Measurements from ENCODE around the gene C5orf58.
"Not testable (repeated sequence)": the region's sequence is repeated elsewhere in the genome, so short reads cannot be mapped to it uniquely, and the experiment has no call there.

C5orf58 gene

GRCh38 chr5:170225326-170226128 lies 7.3 kb upstream of the C5orf58 start:
- DNase-seq, result peak; percentile 83 to 87 (median 86)

GRCh38 chr5:170226129-170226615 lies 6.6 kb upstream of the C5orf58 start:
- no peak for DNase-seq

DNA sequence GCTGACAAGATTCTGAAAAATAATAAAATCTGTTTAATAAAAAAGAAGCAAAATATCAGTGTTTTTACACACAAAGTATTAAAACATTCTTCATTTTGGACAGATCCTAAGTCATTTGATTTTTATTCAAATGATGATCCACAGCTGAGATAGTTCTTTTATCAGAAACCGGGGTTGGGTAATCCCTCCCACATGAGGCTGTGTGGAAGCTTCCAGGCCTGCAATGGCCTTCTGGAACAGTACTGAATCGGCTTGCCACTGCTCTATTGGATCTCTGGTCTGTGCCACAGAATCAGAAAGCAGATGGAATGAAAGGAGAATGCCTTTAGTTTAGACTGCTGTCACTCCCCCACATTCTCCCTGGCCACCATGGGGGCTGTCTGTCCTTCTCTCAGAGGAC lies 6.1 kb upstream of the C5orf58 start:
- DNase-seq, result no peak

GRCh38 chr5:170228762-170229435 lies 3.9 kb upstream of the C5orf58 start:
- DNase-seq, result no peak

- DNase-seq, result peak in 2 of 3 donors; percentile 21 to 30
Measured at GRCh38 chr5:170233358-170233892, 640 bp downstream of the C5orf58 start.

- DNase-seq, result peak in 2 of 3 donors; percentile 22 to 44
Measured at GRCh38 chr5:170235876-170236864, 3.4 kb downstream of the C5orf58 start.

DNA sequence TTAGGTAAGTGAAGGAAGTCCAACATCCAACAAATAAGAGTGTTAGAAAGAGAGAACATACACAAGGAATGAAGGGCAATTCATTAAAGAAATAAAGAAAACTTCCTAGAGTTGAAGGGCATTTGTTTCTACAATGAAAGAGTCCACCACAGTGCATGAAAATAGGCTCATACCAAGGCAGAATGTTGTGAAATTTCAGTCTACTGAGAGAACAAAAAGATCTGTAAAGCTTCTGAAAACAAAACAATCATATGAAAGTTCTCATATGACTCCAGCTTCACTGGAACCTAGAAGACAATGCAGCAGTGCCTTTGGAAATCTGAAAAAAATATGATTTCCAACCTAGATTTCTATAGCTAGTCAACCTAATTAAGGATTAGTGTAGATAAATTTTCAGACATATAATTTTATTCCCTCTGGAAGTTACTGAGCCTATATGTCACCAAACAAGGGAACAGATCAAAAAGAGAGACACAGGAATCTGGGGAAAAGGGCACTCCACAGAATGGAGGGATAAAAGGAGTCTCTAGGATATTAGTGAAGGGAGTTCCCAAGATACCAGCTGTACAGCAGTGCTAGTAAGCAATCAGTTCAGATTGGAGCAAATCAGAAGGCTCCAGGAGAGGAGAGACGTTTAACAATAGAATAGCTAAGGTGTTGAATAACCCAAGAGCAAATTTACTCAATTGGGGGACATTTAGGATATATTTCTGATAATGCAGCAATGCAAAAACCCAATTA lies 5.8 kb downstream of the C5orf58 start:
- DNase-seq, result peak in 2 of 3 donors; percentile 22 to 35

DNA sequence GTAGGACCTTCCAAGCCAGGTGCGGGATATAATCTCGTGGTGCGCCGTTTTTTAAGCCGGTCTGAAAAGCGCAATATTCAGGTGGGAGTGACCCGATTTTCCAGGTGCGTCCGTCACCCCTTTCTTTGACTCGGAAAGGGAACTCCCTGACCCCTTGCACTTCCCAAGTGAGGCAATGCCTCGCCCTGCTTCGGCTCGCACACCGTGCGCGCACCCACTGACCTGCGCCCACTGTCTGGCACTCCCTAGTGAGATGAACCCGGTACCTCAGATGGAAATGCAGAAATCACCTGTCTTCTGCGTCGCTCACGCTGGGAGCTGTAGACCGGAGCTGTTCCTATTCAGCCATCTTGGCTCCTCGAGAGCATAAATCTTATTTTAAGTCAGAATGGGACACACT lies 12.7 kb downstream of the C5orf58 start:
- DNase-seq, result not testable (repeated sequence)

DNA sequence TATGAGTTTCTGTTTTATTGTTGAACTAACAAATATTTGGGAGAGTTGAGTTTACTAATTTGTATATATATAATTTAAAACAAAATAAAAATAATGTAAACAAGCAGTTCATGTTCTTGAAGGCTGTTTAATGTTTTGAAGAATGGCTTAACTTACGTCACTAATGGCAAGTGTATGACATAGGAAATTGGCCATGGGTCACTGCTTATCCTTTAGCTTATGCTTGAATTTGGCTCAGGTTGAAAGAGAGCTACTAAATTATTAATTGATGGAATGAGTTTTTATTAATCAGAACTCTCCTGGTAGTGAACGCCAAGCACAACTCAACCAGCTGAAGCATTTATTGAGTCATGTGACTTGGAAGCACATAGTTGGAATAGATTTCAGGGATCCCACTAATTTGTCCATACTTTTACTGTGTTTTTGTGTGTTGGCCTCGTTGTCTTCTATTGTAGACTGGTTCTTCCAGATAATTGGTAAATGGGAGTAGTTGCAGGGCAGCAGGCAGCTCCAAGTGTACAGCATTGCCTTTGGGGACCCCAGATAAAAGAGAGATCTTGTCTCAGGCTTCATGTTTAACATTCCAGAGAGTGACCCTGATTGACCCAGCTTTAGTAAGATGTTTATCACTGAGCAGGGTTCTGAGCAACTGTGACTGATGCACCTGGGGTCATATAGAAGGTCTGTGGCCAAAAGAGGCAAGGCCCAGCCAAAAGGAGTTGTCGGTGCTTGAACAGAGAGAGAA lies 13.5 kb downstream of the C5orf58 start:
- DNase-seq, result peak in 1 of 3 donors; percentile 36

DNA sequence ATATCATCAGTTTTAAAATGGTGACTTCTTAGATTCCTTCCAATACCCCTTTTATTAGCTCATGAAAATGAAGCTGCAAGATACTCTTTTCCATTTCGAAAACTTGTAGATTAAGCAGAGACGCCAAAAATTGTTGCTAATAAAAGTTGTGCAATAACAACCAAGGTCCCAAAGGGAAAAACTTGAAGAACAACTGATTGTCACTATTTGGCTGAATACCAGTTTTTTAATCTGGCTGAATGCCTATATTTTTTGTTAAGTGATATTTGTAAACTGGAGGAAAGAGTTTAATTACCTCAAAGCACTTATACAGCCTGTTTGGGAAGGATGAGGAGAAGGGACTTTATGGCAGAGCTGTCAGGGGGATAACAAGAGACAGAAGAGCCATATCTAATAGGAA lies 14.6 kb downstream of the C5orf58 start:
- no peak for DNase-seq

DNA sequence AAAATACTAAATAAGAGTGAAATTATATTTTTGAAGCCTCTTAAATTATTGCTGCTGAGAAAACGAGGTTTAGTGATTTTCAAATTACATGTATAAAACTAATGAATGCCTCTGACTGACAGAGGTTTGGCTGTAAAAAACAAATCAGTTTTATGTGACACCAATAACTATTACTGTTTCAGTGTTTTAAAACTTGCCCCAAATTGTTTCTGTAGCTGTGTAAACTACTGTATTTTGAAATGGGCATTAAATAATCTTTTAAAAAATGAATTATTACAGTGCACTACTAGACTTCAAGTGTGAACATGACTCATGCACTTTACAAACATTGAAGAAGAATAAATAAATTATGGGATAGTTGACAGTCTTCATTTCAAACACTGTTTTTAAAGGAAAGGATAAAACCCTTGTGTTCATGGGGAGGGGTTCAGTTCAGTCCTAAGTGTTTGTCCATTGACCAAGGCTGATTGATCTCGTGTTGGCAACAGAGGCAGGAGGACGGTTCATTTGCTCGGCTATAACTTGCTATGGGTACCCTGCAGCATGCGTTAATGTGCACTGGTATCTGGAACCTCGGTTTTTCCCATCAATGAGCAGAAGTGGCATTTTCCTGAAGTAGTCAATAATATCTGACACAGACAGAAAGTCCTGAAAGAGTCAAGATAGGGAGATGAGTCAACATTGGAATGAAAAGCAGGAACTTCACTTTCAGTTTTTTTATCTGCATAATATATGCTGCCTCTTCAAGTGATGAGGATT lies 15.6 kb downstream of the C5orf58 start:
- DNase-seq, result peak in 2 of 3 donors; percentile 68 to 71

DNA sequence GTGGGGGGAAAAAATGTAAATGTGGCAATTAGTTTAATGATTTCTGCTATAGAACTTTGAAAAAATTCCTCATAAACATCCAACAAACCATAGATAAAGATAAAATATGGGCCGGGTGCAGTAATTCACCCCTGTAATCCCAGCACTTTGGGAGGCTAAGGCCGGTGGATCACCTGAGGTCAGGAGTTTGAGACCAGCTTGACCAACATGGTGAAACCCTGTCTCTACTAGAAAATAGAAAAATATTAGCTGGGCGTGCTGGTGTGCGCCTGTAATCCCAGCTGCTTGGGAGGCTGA lies 16.1 kb downstream of the C5orf58 start:
- not testable (repeated sequence) for DNase-seq

DNA sequence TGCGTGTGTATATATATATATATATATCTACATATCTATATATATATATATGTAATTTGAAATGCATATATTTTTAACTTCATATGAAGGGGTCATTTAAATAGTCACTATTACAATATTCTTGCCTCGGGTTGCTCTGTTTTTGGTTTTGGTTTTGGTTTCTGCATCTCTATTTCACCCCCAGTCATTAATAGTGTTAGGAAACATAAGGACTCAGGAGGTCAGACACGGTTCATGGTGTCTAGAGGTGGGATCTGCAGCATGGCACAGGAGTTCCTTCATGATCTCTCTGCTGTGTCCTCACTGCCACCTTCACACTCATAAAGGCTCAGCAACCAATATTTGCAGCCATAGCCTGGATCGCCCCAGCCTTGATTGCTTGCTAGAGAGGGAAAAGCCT lies 16.6 kb downstream of the C5orf58 start:
- DNase-seq, result no peak

DNA sequence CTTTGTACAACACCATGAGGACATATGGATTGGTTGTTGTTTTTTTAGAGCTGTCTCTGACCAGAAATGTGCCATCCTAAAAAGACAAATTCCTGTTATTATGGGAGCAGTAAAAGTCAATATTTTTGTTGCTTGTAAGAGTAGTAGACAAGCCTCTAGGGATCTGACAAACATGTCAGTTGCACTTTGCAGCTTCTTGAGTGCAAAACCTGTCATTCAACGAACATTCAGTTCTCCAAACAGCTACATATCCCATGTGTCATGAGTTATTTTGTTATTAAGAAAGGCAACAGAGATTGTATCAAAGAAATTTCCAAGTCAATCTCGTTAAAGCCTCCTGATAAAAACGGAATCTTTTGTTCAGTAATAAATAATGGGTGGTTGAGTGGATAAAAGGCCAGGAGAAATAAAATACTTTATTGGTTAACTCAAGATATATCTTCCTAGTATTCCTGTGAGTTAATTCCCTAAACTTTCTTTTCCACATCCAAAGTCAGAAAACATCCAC lies 18.1 kb downstream of the C5orf58 start:
- DNase-seq, result no peak

DNA sequence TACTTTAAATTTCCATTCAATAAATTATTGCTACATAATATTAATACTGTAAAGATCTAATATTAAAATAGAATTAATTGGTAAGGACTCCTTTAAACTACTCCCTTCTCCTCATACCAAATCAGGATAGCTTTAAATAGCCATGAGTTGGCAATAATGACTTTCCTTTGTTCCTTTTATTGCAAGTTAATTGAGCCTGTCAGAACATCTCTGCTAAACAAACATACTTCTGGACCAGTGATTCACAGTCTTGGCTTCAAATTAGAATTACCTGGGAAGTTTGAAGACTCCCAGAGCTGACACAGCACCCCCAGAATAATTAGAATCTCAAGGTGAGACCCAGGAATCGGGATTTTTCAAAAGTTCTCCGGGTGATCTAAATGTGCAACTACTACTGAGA lies 18.7 kb downstream of the C5orf58 start:
- no peak for DNase-seq

DNA sequence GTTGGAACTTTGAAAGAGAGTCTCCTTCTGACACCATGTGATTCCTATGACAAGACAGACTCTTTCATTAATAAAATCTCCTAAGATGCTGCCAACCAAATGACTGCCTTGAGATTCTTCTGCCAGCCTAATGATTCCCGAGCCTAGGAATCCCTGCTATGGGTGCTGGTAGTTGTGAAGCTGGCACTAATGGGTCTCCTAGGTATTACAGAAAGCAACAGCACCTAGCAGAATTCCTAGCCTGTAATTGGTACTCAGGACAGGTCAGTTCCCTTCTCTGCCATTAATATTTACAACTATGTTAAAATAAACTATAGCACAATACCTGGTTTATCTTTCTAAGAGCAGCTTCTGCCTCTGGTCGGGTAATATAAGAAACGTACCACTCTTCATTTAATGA lies 19.3 kb downstream of the C5orf58 start:
- no peak for DNase-seq

DNA sequence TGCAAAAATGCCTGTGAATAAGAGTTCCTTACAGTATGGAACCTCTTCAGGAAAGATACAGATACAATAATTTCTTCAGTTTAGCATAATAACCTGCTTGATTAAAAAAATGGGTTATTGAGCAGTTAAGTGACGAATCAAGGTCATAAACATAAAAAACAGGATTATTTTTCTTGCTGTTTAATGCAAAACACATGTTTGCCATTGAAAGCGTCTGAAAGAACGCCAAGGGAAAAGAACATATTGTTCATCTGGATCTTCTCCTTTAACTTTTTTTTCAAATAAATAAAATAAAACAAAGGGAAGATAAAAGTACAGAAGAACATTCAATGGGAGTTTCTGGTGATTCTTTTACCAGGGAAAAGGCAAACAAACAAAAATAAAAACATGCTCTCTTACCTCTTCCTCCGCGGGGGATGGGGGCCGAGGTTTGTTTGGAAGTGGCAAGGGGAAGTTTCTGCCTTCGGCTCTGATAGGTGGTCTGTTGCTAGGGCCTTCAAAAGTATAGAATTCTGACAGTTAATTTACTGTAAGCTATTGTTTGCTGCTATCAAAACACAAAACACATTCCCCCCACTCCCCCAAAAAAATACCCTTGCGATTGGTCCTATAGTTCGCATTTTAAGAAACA lies 20.1 kb downstream of the C5orf58 start:
- DNase-seq, result no peak

DNA sequence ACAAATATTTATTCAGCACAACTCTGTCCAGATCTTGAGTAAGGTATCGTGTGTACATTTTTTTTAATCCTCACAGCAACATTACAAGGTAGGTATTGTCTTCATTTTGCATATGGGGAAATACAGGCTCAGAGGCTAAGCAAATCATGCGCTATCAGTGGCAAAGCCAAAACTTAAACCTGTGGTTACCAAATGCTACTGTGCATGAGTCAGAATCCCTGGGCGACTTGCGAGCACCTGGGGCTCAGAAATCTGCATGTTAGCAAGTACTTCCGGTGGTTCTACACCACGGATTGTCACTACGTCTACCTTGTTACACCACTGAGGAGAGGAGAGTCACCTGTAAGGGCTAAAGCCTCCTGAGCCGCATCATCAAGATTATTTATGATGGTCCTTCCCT lies 21.3 kb downstream of the C5orf58 start:
- DNase-seq, result no peak

DNA sequence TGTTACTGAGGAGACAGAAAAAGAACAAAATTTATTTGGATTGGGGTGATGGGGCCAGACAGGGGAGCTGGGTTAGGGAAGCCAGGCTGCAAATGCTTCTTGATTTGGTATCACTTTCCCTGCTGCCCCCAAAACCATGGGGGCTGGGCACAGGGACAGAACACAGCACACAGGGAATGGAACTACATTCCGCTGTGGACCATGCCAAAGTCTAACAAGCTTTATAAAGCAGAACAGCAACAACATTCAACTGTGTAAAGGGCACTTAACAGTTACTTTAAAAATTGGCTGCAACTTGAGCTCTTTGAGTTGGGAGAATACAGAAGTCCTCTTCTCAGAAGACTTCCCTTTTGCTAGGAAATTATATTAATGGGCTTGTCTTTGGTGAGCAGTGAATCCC lies 23.8 kb downstream of the C5orf58 start:
- no peak for DNase-seq

GRCh38 chr5:170257370-170257769 lies 24.6 kb downstream of the C5orf58 start:
- DNase-seq, result no peak
